H1 (cell line): ENCODE measurements around the gene TGFB1. TPM values are rescaled to one million over a fixed set of nuclear protein-coding genes. Genes with fewer than 3 reads are reported as not detected.

Source experiments
- CTCF ChIA-PET: fragments of 300-600 bp; sonication (Branson Sonifier 250); formaldehyde crosslinking; loops from one replicate; lab custom pipeline; 2021; ENCODE audit not compliant: partially characterized antibody; lab: Charles Lee
- POLR2A ChIA-PET: fragments of 300-600 bp; sonication (Branson Sonifier 250); formaldehyde crosslinking; loops from one replicate; lab custom pipeline; 2021; ENCODE audit warnings: inconsistent platforms; ENCODE audit not compliant: partially characterized antibody; lab: Charles Lee
- DNase-seq, 2 experiments: peaks; one replicate each; pipeline versions ENCODE4 v3.0.0 to v3.0.0-alpha.2; 2010 to 2022; ENCODE audit warnings: low spot score in 2 of 2, low read depth in 1 of 2, mixed read lengths in 1 of 2
- FAIRE-seq: peaks from 2 replicates; lab custom pipeline; 2011; peaks lifted over from hg19 to GRCh38; lab: Jason Lieb, UNC
- H2AFZ ChIP-seq: 2 replicates; pipeline ENCODE4 v1.8.1; 2012; ENCODE audit warnings: low read length, inconsistent platforms
- H2AK5ac ChIP-seq: 2 replicates; pipeline ENCODE4 v1.6.1; 2013; ENCODE audit warnings: low read depth, low read length
- H2BK120ac ChIP-seq: replicated peaks from 2 replicates; pipeline ENCODE3; 2013; ENCODE audit warnings: low read depth, low read length, inconsistent platforms
- H2BK12ac ChIP-seq: 2 replicates; pipeline ENCODE4 v1.6.1; 2013; ENCODE audit warnings: low read depth, low read length
- H2BK15ac ChIP-seq: 2 replicates; pipeline ENCODE4 v1.6.1; 2013; ENCODE audit warnings: low read length
- H2BK20ac ChIP-seq: 2 replicates; pipeline ENCODE4 v1.6.1; 2013; ENCODE audit warnings: low read length
- H2BK5ac ChIP-seq: 2 replicates; pipeline ENCODE4 v1.6.1; 2013; ENCODE audit warnings: low read depth, low read length
- H3K14ac ChIP-seq: 2 replicates; pipeline ENCODE4 v1.6.1; 2013; ENCODE audit warnings: inconsistent platforms; ENCODE audit not compliant: insufficient read length
- H3K18ac ChIP-seq: 2 replicates; pipeline ENCODE4 v1.6.1; 2013; ENCODE audit warnings: low read length; ENCODE audit errors: extremely low read depth
- H3K23ac ChIP-seq: 2 replicates; pipeline ENCODE4 v1.6.1; 2013; ENCODE audit warnings: inconsistent platforms; ENCODE audit not compliant: insufficient read length
- H3K23me2 ChIP-seq: 2 replicates; pipeline ENCODE4 v1.6.1; 2013; ENCODE audit warnings: low read depth, low read length
- H3K27ac ChIP-seq: 2 replicates; pipeline ENCODE4 v1.6.1; 2011; ENCODE audit warnings: low read depth, low read length, inconsistent platforms
- H3K27me3 ChIP-seq, 4 experiments: replicated peaks in 1 of 4; 1 replicate in 1 of 4; 2 replicates in 3 of 4; pipeline versions ENCODE4 v1.6.1 to v1.8.1; 2011 to 2013; ENCODE audit warnings: low read length in 3 of 4, mild to moderate bottlenecking in 3 of 4, inconsistent platforms in 2 of 4, mixed read lengths in 2 of 4, moderate library complexity in 1 of 4; ENCODE audit not compliant: control insufficient read depth in 3 of 4, insufficient read depth in 3 of 4; ENCODE audit errors: extremely low read depth in 1 of 4
- H3K36me3 ChIP-seq, 4 experiments: 2 replicates each; pipeline versions ENCODE4 v1.6.1 to v1.8.1; 2011 to 2013; ENCODE audit warnings: mild to moderate bottlenecking in 4 of 4, low read length in 3 of 4, moderate library complexity in 2 of 4, control low read depth in 1 of 4, inconsistent platforms in 1 of 4; ENCODE audit not compliant: insufficient read depth in 4 of 4, control insufficient read depth in 2 of 4
- H3K4ac ChIP-seq: replicated peaks from 2 replicates; pipeline ENCODE3; 2013; ENCODE audit warnings: low read length, low read depth, mixed read lengths, inconsistent platforms; ENCODE audit not compliant: insufficient read length
- H3K4me1 ChIP-seq, 4 experiments: replicated peaks in 1 of 4; 1 replicate in 1 of 4; 2 replicates in 3 of 4; pipeline versions ENCODE4 v1.6.1 to v1.8.1; 2011 to 2013; ENCODE audit warnings: low read length in 3 of 4, inconsistent platforms in 2 of 4, mixed read lengths in 1 of 4; ENCODE audit not compliant: insufficient read depth in 4 of 4, control insufficient read depth in 3 of 4
- H3K4me2 ChIP-seq, 2 experiments: 2 replicates each; pipeline versions ENCODE4 v1.6.1 to v1.8.1; 2011 to 2013; ENCODE audit warnings: low read depth in 2 of 2, low read length in 2 of 2, control low read depth in 1 of 2, inconsistent platforms in 1 of 2, mild to moderate bottlenecking in 1 of 2; ENCODE audit not compliant: insufficient read depth in 1 of 2
- H3K4me3 ChIP-seq, 4 experiments: fragments of 200-600, 300-600 bp in 1 of 4; sonication (generic), shearing (Covaris generic), sonication (Bioruptor Twin) in 1 of 4; 2 replicates each; pipeline versions ENCODE4 v1.5.1 to v1.8.1; 2011 to 2016; ENCODE audit warnings: low read length in 4 of 4, low read depth in 3 of 4, control low read depth in 2 of 4, inconsistent platforms in 2 of 4, mild to moderate bottlenecking in 2 of 4, mixed read lengths in 1 of 4, moderate library complexity in 1 of 4; ENCODE audit not compliant: insufficient read depth in 2 of 4; ENCODE audit errors: extremely low read depth in 1 of 4
- H3K56ac ChIP-seq: replicated peaks from 2 replicates; pipeline ENCODE3; 2013; ENCODE audit warnings: low read depth, mild to moderate bottlenecking, mixed read lengths, low read length, inconsistent platforms; ENCODE audit not compliant: insufficient read length
- H3K79me1 ChIP-seq: 2 replicates; pipeline ENCODE4 v1.6.1; 2013; ENCODE audit warnings: low read depth, low read length, control low read depth
- H3K79me2 ChIP-seq, 2 experiments: 2 replicates each; pipeline versions ENCODE4 v1.6.1 to v1.8.1; 2012 to 2013; ENCODE audit warnings: low read length in 2 of 2, mild to moderate bottlenecking in 2 of 2, inconsistent platforms in 1 of 2; ENCODE audit not compliant: insufficient read depth in 2 of 2, control insufficient read depth in 1 of 2
- H3K9ac ChIP-seq, 4 experiments: replicated peaks in 1 of 4; 1 replicate in 1 of 4; 2 replicates in 3 of 4; pipeline versions ENCODE4 v1.6.1 to v1.8.1; 2011 to 2013; ENCODE audit warnings: low read depth in 3 of 4, low read length in 3 of 4, control low read depth in 2 of 4, mild to moderate bottlenecking in 2 of 4, moderate library complexity in 2 of 4, inconsistent platforms in 1 of 4; ENCODE audit errors: extremely low read depth in 1 of 4
- H3K9me3 ChIP-seq, 2 experiments: 2 replicates each; pipeline versions ENCODE4 v1.6.1 to v1.8.1; 2012 to 2013; ENCODE audit warnings: mild to moderate bottlenecking in 2 of 2, moderate library complexity in 2 of 2, control low read depth in 1 of 2, inconsistent platforms in 1 of 2, low read depth in 1 of 2, low read length in 1 of 2, mixed read lengths in 1 of 2; ENCODE audit not compliant: insufficient read depth in 2 of 2
- H4K20me1 ChIP-seq, 2 experiments: replicated peaks in 1 of 2; 2 replicates each; pipeline versions ENCODE3 to v1.8.1; 2011 to 2013; ENCODE audit warnings: inconsistent platforms in 2 of 2, low read length in 2 of 2, mild to moderate bottlenecking in 1 of 2; ENCODE audit not compliant: insufficient read depth in 2 of 2, control insufficient read depth in 1 of 2
- H4K5ac ChIP-seq: 2 replicates; pipeline ENCODE4 v1.6.1; 2013; ENCODE audit warnings: low read length, low read depth, mixed read lengths, inconsistent platforms; ENCODE audit not compliant: insufficient read length
- H4K8ac ChIP-seq: 2 replicates; pipeline ENCODE4 v1.8.0; 2013; ENCODE audit warnings: mild to moderate bottlenecking, moderate library complexity, low read length, inconsistent platforms; ENCODE audit not compliant: insufficient read depth; ENCODE audit errors: extremely low read depth
- H4K91ac ChIP-seq: replicated peaks from 2 replicates; pipeline ENCODE3; 2013; ENCODE audit warnings: low read length, mixed read lengths, inconsistent platforms; ENCODE audit not compliant: insufficient read length
- ATF2 ChIP-seq: IDR thresholded peaks from 2 replicates; pipeline ENCODE4 v1.6.1; 2012; ENCODE audit warnings: low read length, inconsistent platforms
- EZH2 ChIP-seq: fragments of 200-600 bp; sonication (generic); IDR thresholded peaks from 2 replicates; pipeline ENCODE4 v1.7.1; 2012; ENCODE audit warnings: low read depth, mild to moderate bottlenecking, moderate library complexity, low read length, inconsistent platforms; ENCODE audit not compliant: severe bottlenecking
- FOSL1 ChIP-seq: IDR thresholded peaks from 2 replicates; pipeline ENCODE4 v1.6.1; 2011; ENCODE audit warnings: mild to moderate bottlenecking, low read depth, low read length, moderate library complexity; ENCODE audit not compliant: insufficient read depth
- GTF2F1 ChIP-seq: IDR thresholded peaks from 2 replicates; pipeline ENCODE4 v1.6.1; 2012; ENCODE audit warnings: low read depth, low read length, improper control_type of control experiment, borderline replicate concordance
- HDAC6 ChIP-seq: IDR thresholded peaks from one replicate; pipeline ENCODE4 v1.7.1; 2012; ENCODE audit warnings: low read depth, mild to moderate bottlenecking, inconsistent platforms, low read length, moderate library complexity
- KDM5A ChIP-seq: fragments of 200-600 bp; IDR thresholded peaks from 2 replicates; pipeline ENCODE4 v1.7.1; 2012; ENCODE audit warnings: mild to moderate bottlenecking, low read length, inconsistent platforms, mixed read lengths
- POU5F1 ChIP-seq: IDR thresholded peaks from 2 replicates; pipeline ENCODE4 v1.6.1; 2011; ENCODE audit warnings: low read depth, mild to moderate bottlenecking, low read length, moderate library complexity
- SIX5 ChIP-seq: IDR thresholded peaks from 2 replicates; pipeline ENCODE4 v1.6.1; 2011; ENCODE audit warnings: mild to moderate bottlenecking, low read depth, low read length
- SP2 ChIP-seq: IDR thresholded peaks from 2 replicates; pipeline ENCODE4 v1.6.1; 2012; ENCODE audit warnings: mild to moderate bottlenecking, low read length, inconsistent platforms
- TAF1 ChIP-seq: IDR thresholded peaks from 2 replicates; pipeline ENCODE4 v1.6.1; 2011; ENCODE audit warnings: mild to moderate bottlenecking, low read depth, low read length
- TAF7 ChIP-seq: optimal IDR thresholded peaks from 2 replicates; pipeline ENCODE3; 2011; ENCODE audit warnings: low read depth, mild to moderate bottlenecking, inconsistent platforms, low read length, moderate library complexity, borderline replicate concordance
- USF2 ChIP-seq: IDR thresholded peaks from 2 replicates; pipeline ENCODE4 v1.6.1; 2011; ENCODE audit warnings: low read length, improper control_type of control experiment
- WGBS, 2 experiments: shearing (Covaris generic) in 1 of 2; methylation state at CpG; one replicate each; pipeline versions ENCODE4 v1.1.6 to v1.1.7; 2013 to 2015; ENCODE audit warnings: low lambda C conversion rate in 2 of 2, mixed read lengths in 2 of 2, inconsistent platforms in 1 of 2, low coverage in 1 of 2, missing lambda C conversion rate in 1 of 2; ENCODE audit not compliant: insufficient replicate concordance in 2 of 2, insufficient coverage in 1 of 2, insufficient read length in 1 of 2; ENCODE audit errors: extremely low coverage in 1 of 2, missing lambda C conversion rate in 1 of 2; 5-methylcytosine and 5-hydroxymethylcytosine counted together
- polyA plus RNA-seq, 7 experiments: library from polyadenylated mRNA; depleted of rRNA in 3 of 7; stranded (reverse) in 5 of 7; unstranded in 2 of 7; fragments of >200 nt in 5 of 7; fragments of 200-250 nt in 2 of 7; gene quantifications; 1 replicate in 5 of 7; 2 replicates in 1 of 7; 4 replicates in 1 of 7; pipeline versions ENCODE4 v1.2.1 to v1.2.3, GENCODE V29; 2011 to 2013; ENCODE audit warnings: missing spikeins in 2 of 7, mixed read lengths in 2 of 7
- total RNA-seq: library from RNA; stranded (reverse); fragmentation: NEBNext Ultra II Directional; extraction: Animal tissue kit (Norgen Biotek cat#: 25700); gene quantifications from 2 replicates; pipeline ENCODE4 v1.2.1, GENCODE V29; 2021

Gene TGFB1
- total and polyA plus RNA-seq, 2 of the 8 experiments (the other 6 are each of a cell fraction or from before 2014, with no cell fraction given) = 1.7 to 10.6 TPM

GRCh38 chr19:41332468-41332867, 21.3 kb downstream of the TGFB1 start:
- no peak overlapping the region for H2BK15ac ChIP-seq
- H3K4me1 ChIP-seq = peaks cover 0 to 7% (median 4%) of the 10 kb centered on the region in 4 experiments; a peak in 5 of 7 replicates
- no peak overlapping the region for H2AFZ ChIP-seq
- H2BK5ac ChIP-seq = no peak overlapping the region
- no peak overlapping the region for H2BK12ac ChIP-seq
- no peak overlapping the region for H3K4me3 ChIP-seq
- H3K36me3 ChIP-seq = no peaks in the 10 kb centered on the region
- WGBS, 2 experiments = 98% methylated on average over 5 of the region's 5 CpGs; no CpG with 5 or more reads in 1 of the 2 experiments
- no peaks in the 10 kb centered on the region for H3K9me3 ChIP-seq
- no peak overlapping the region for H3K27ac ChIP-seq
- H3K23ac ChIP-seq = no peak overlapping the region
- no peak overlapping the region for H4K91ac ChIP-seq
- no peak overlapping the region for H3K4ac ChIP-seq
- DNase-seq (no peak), FAIRE-seq (no peak)
- no peak overlapping the region for H3K18ac ChIP-seq
- H3K27me3 ChIP-seq = peaks cover 0 to 3% (median 0%) of the 10 kb centered on the region in 4 experiments; a peak in 3 of 7 replicates
- H3K79me2 ChIP-seq = no peaks in the 10 kb centered on the region
- no peak overlapping the region for H4K8ac ChIP-seq
- H3K9ac ChIP-seq = no peak overlapping the region
- ChIA-PET CTCF (interaction anchor here (1.0 to 4.8 kb wide), 4 partner anchors 9 to 24 kb away, joined by 4 to 25 read pairs (median 6); partner anchors contain the start of gene TGFB1), POLR2A (no interaction called here)
- H3K56ac ChIP-seq = no peak overlapping the region
- no peak overlapping the region for H2BK20ac ChIP-seq
- H2BK120ac ChIP-seq = no peak overlapping the region
- H2AK5ac ChIP-seq = no peak overlapping the region
- peaks cover 1% of the 10 kb centered on the region for H3K23me2 ChIP-seq
- H3K14ac ChIP-seq = no peak overlapping the region
- H3K4me2 ChIP-seq = no peak overlapping the region; a peak in 1 of 4 replicates
- H4K5ac ChIP-seq = no peak overlapping the region
- H3K79me1 ChIP-seq = no peaks in the 10 kb centered on the region
- peaks cover 0 to 2% of the 10 kb centered on the region in 2 experiments for H4K20me1 ChIP-seq
- TF ChIP-seq TAF7 (no peak), USF2 (no peak), GTF2F1 (no peak), POU5F1 (no peak), EZH2 (no peak), ATF2 (no peak), HDAC6 (no peak), TAF1 (no peak), SIX5 (no peak), SP2 (no peak), KDM5A (no peak), FOSL1 (no peak)
